Gastroesophageal sphincter (tissue), 4 donors: ENCODE measurements around the gene PTPRE. TPM values are rescaled to one million over a fixed set of nuclear protein-coding genes. Genes with fewer than 3 reads are reported as not detected.

ENCODE experiments used
- ATAC-seq: fragments of 150-250 bp; one replicate; pipeline ENCODE4 v1.9.1; 2016; ENCODE audit warnings: mild to moderate bottlenecking, moderate library complexity
- H3K27ac ChIP-seq, 4 donors: fragments of 200-600 bp; sonication (generic) in 3 of 4; 1 replicate in 3 of 4; 2 replicates in 1 of 4; pipeline ENCODE4 v1.5.1; 2016 to 2019
- H3K27me3 ChIP-seq: fragments of 200-600 bp; sonication (generic); one replicate; pipeline ENCODE4 v1.5.1; 2019
- H3K36me3 ChIP-seq, 2 donors: fragments of 200-600 bp; sonication (generic); one replicate each; pipeline ENCODE4 v1.5.1; 2019; ENCODE audit warnings: control low read depth in 1 of 2
- H3K4me1 ChIP-seq, 3 donors: fragments of 200-600 bp; sonication (generic); 1 replicate in 2 of 3; 2 replicates in 1 of 3; pipeline ENCODE4 v1.5.1; 2016 to 2019; ENCODE audit warnings: control low read depth in 2 of 3
- H3K4me3 ChIP-seq, 2 donors: fragments of 200-600 bp; sonication (generic); one replicate each; pipeline ENCODE4 v1.5.1; 2019; ENCODE audit warnings: mild to moderate bottlenecking in 1 of 2, moderate library complexity in 1 of 2
- H3K9me3 ChIP-seq, 3 donors: fragments of 200-600 bp; sonication (generic); one replicate each; pipeline ENCODE4 v1.5.1; 2017 to 2019; ENCODE audit warnings: control low read depth in 2 of 3
- CTCF ChIP-seq, 4 experiments: fragments of 200-600 bp in 2 of 4; fragments of 450-650 bp in 2 of 4; sonication (generic) in 1 of 4; IDR thresholded peaks; one replicate each; pipeline ENCODE4 v1.5.1; 2017 to 2019; ENCODE audit warnings: antibody characterized with exemption in 4 of 4, mild to moderate bottlenecking in 2 of 4, moderate library complexity in 2 of 4
- EP300 ChIP-seq: sonication (generic); formaldehyde crosslinking; IDR thresholded peaks from one replicate; pipeline ENCODE4 v1.6.1; 2017; ENCODE audit warnings: antibody characterized with exemption, mild to moderate bottlenecking
- POLR2A ChIP-seq, 2 donors: fragments of 450-650 bp; IDR thresholded peaks; one replicate each; pipeline ENCODE4 v1.6.1; 2017; ENCODE audit warnings: antibody characterized with exemption in 2 of 2, mild to moderate bottlenecking in 2 of 2, moderate library complexity in 1 of 2
- POLR2AphosphoS5 ChIP-seq: sonication (generic); formaldehyde crosslinking; IDR thresholded peaks from one replicate; pipeline ENCODE4 v1.6.1; 2017; ENCODE audit warnings: antibody characterized with exemption
- WGBS, 2 donors: methylation state at CpG; one replicate each; pipeline ENCODE4 v1.1.5; 2018; ENCODE audit warnings: low coverage in 1 of 2; 5-methylcytosine and 5-hydroxymethylcytosine counted together
- total RNA-seq, 4 donors: library from RNA; depleted of rRNA; stranded (reverse); fragments of >200 nt; gene quantifications; one replicate each; pipeline ENCODE4 v1.1.0, GENCODE V29; 2016

PTPRE gene
- total RNA-seq, 4 donors from 2014 or later = 6.4 to 16.4 (median 8.5) TPM

GRCh38 chr10:128062331-128062880, 155.5 kb downstream of the PTPRE start:
- H3K4me1 ChIP-seq = peaks cover 0 to 46% (median 11%) of the 10 kb centered on the region in 3 donors
- peak overlapping the region in 3 of 4 donors; percentile 51 to 77 (median 62) for H3K27ac ChIP-seq
- H3K4me3 ChIP-seq = no peak overlapping the region
- H3K9me3 ChIP-seq = no peaks in the 10 kb centered on the region
- H3K27me3 ChIP-seq = peaks cover 24% of the 10 kb centered on the region
- TF ChIP-seq POLR2A (IDR thresholded peaks at IDR 0.05) = no peak
- no peak for TF ChIP-seq CTCF (IDR thresholded peaks at IDR 0.05)
- no peak for TF ChIP-seq POLR2AphosphoS5
- TF ChIP-seq EP300 = no peak
- ATAC-seq = no peak
- 46 to 60% methylated on average over 2 to 3 of the region's 11 CpGs for WGBS, 2 donors
- H3K36me3 ChIP-seq = peaks cover 0 to 24% of the 10 kb centered on the region in 2 donors

- Histone ChIP-seq H3K36me3 (peaks cover 0 to 30% of the 10 kb centered on the region in 2 donors), H3K9me3 (no peaks in the 10 kb centered on the region), H3K27me3 (peaks cover 24% of the 10 kb centered on the region), H3K27ac (peak overlapping the region in 3 of 4 donors; percentile 62 to 78 (median 77)), H3K4me1 (peaks cover 0 to 46% (median 11%) of the 10 kb centered on the region in 3 donors), H3K4me3 (no peak overlapping the region)
- 59 to 61% methylated on average over 10 to 13 of the region's 19 CpGs for WGBS, 2 donors
- ATAC-seq = no peak
- no peak for TF ChIP-seq POLR2A (IDR thresholded peaks at IDR 0.05)
- no peak for TF ChIP-seq POLR2AphosphoS5
- TF ChIP-seq EP300 = no peak
- TF ChIP-seq CTCF (IDR thresholded peaks at IDR 0.05) = no peak
Observed at GRCh38 chr10:128062881-128063563, 156.1 kb downstream of the PTPRE start.

GRCh38 chr10:128063736-128064107, 156.8 kb downstream of the PTPRE start:
- Histone ChIP-seq H3K36me3 (peaks cover 0 to 37% of the 10 kb centered on the region in 2 donors), H3K4me3 (no peak overlapping the region), H3K27me3 (peaks cover 24% of the 10 kb centered on the region), H3K9me3 (no peaks in the 10 kb centered on the region), H3K27ac (peak overlapping the region in 3 of 4 donors; percentile 62 to 78 (median 77)), H3K4me1 (peaks cover 0 to 44% (median 11%) of the 10 kb centered on the region in 3 donors)
- WGBS, 2 donors = 93% methylated on average over 3 of the region's 7 CpGs; no CpG with 5 or more reads in 1 of the 2 donors
- ATAC-seq = no peak
- TF ChIP-seq EP300 = no peak
- TF ChIP-seq POLR2AphosphoS5 = no peak

GRCh38 chr10:128064108-128064969, 157.4 kb downstream of the PTPRE start:
- peak; percentile 49 for TF ChIP-seq POLR2AphosphoS5
- TF ChIP-seq EP300 = no peak
- WGBS, 2 donors = 60 to 61% methylated on average over 3 to 4 of the region's 11 CpGs
- H3K4me3 ChIP-seq = no peak overlapping the region

GRCh38 chr10:128064970-128065580, 158.2 kb downstream of the PTPRE start:
- peaks cover 0 to 34% of the 10 kb centered on the region in 2 donors for H3K36me3 ChIP-seq
- 59 to 79% methylated on average over 3 to 9 of the region's 17 CpGs for WGBS, 2 donors
- H3K27ac ChIP-seq = peak overlapping the region in 3 of 4 donors; percentile 62 to 77 (median 72)

More at GRCh38 chr10:128064108-128064969, 157.4 kb downstream of the PTPRE start:
- H3K27me3 ChIP-seq = peaks cover 24% of the 10 kb centered on the region
- peaks cover 0 to 38% (median 11%) of the 10 kb centered on the region in 3 donors for H3K4me1 ChIP-seq
- H3K9me3 ChIP-seq = no peaks in the 10 kb centered on the region
- peaks cover 0 to 35% of the 10 kb centered on the region in 2 donors for H3K36me3 ChIP-seq
- peak; percentile 87 for ATAC-seq
- H3K27ac ChIP-seq = peak overlapping the region in 3 of 4 donors; percentile 62 to 78 (median 77)

More at GRCh38 chr10:128064970-128065580, 158.2 kb downstream of the PTPRE start:
- peaks cover 0 to 37% (median 11%) of the 10 kb centered on the region in 3 donors for H3K4me1 ChIP-seq
- H3K4me3 ChIP-seq = no peak overlapping the region
- ATAC-seq = peak; percentile 46
- H3K27me3 ChIP-seq = peaks cover 24% of the 10 kb centered on the region
- no peak for TF ChIP-seq EP300
- TF ChIP-seq CTCF (IDR thresholded peaks at IDR 0.05) = no peak
- no peak for TF ChIP-seq POLR2AphosphoS5
- TF ChIP-seq POLR2A (IDR thresholded peaks at IDR 0.05) = no peak
- no peaks in the 10 kb centered on the region for H3K9me3 ChIP-seq
